ENCODE results near the gene RUFY3.
A peak's percentile ranks its signal among the peaks of the same experiment; 100 is the strongest.

The RUFY3 gene

GRCh38 chr4:70839589-70840093 lies 117.9 kb downstream of the RUFY3 start, which contains the start of gene GRSF1 (continued):
- no peak for TF ChIP-seq ZNF404 (tag by site-specific recombination; IDR thresholded peaks at IDR 0.05)
- no peak for TF ChIP-seq ZNF580 (tag by site-specific recombination; IDR thresholded peaks at IDR 0.05)
- TF ChIP-seq KLF16 (tag by site-specific recombination; IDR thresholded peaks at IDR 0.05), result no peak
- no peak for TF ChIP-seq ZNF302 (tag by site-specific recombination; IDR thresholded peaks at IDR 0.05; ENCODE audit: low read depth)
- TF ChIP-seq ZNF26 (tag by site-specific recombination; IDR thresholded peaks at IDR 0.05), result no peak
- TF ChIP-seq ZNF324 (tag by site-specific recombination; IDR thresholded peaks at IDR 0.05), result no peak
- TF ChIP-seq ZNF791 (tag by site-specific recombination; IDR thresholded peaks at IDR 0.05), result no peak
- no peak for TF ChIP-seq ZNF157 (tag by site-specific recombination; IDR thresholded peaks at IDR 0.05)
- TF ChIP-seq ZNF548 (tag by site-specific recombination; IDR thresholded peaks at IDR 0.05), result no peak
- peak; percentile 38; the same call in 1 of the 2 replicates for TF ChIP-seq ZIC2 (tag by site-specific recombination; IDR thresholded peaks at IDR 0.05)
- TF ChIP-seq HOXA7 (CRISPR knock-in tag; IDR thresholded peaks at IDR 0.05; ENCODE audit: borderline replicate concordance), result no peak
- TF ChIP-seq ZNF677 (tag by site-specific recombination; IDR thresholded peaks at IDR 0.05), result no peak
- no peak for TF ChIP-seq WT1 (tag by site-specific recombination; IDR thresholded peaks at IDR 0.05)
- TF ChIP-seq ZNF423 (tag by site-specific recombination; IDR thresholded peaks at IDR 0.05), result no peak
- TF ChIP-seq KLF1 (tag by site-specific recombination; IDR thresholded peaks at IDR 0.05), result no peak
- no peak for TF ChIP-seq ZNF518A (tag by site-specific recombination; conservative IDR thresholded peaks at IDR 0.05; ENCODE audit: low read depth)
- TF ChIP-seq IKZF3 (tag by site-specific recombination; IDR thresholded peaks at IDR 0.05), result no peak
- no peak for TF ChIP-seq ZBTB26 (tag by site-specific recombination; optimal IDR thresholded peaks at IDR 0.05)
- TF ChIP-seq ZNF701 (tag by site-specific recombination; IDR thresholded peaks at IDR 0.05), result no peak
- TF ChIP-seq ELK4 (IDR thresholded peaks at IDR 0.05; ENCODE audit: borderline replicate concordance, low read depth, low read length), result peak; percentile 37; the same call in 1 of the 2 replicates
- no peak for TF ChIP-seq ZNF155 (tag by site-specific recombination; IDR thresholded peaks at IDR 0.05)
- no peak for TF ChIP-seq ZSCAN4 (tag by site-specific recombination; IDR thresholded peaks at IDR 0.05)
- no peak for TF ChIP-seq ZSCAN5A (tag by site-specific recombination; IDR thresholded peaks at IDR 0.05)
- TF ChIP-seq YY1 (tag by site-specific recombination; IDR thresholded peaks at IDR 0.05), result peak; percentile 47; the same call in 1 of the 2 replicates
- TF ChIP-seq SP3 (tag by site-specific recombination; IDR thresholded peaks at IDR 0.05), result peak; percentile 78
- 0 out of 2 replicates have a peak, but pooled peaks have one; percentile 19 for TF ChIP-seq ZNF549 (tag by site-specific recombination; IDR thresholded peaks at IDR 0.05)
